HFFc6 (cell line): ENCODE measurements around the gene NPVF. TPM values are rescaled to one million over a fixed set of nuclear protein-coding genes. Genes with fewer than 3 reads are reported as not detected.

Experiments
- DNase-seq: peaks from one replicate; pipeline ENCODE4 v3.0.0-alpha.2; 2018
- H3K27ac Mint-ChIP-seq: 2 replicates; pipeline ENCODE4 v1.8.0; 2020; ENCODE audit warnings: mild to moderate bottlenecking, mixed read lengths
- H3K27me3 Mint-ChIP-seq: 2 replicates; pipeline ENCODE4 v1.8.0; 2021; ENCODE audit warnings: mild to moderate bottlenecking, moderate library complexity, mixed read lengths; ENCODE audit not compliant: insufficient read depth
- H3K36me3 Mint-ChIP-seq: 2 replicates; pipeline ENCODE4 v1.8.0; 2021; ENCODE audit warnings: low read depth, mixed read lengths
- H3K4me1 Mint-ChIP-seq: 2 replicates; pipeline ENCODE4 v1.8.0; 2020; ENCODE audit warnings: low read depth, mixed read lengths
- H3K4me3 Mint-ChIP-seq: 2 replicates; pipeline ENCODE4 v1.8.0; 2020; ENCODE audit warnings: mild to moderate bottlenecking, moderate library complexity, mixed read lengths
- H3K9me3 Mint-ChIP-seq: 2 replicates; pipeline ENCODE4 v1.8.0; 2020; ENCODE audit warnings: mild to moderate bottlenecking, mixed read lengths
- total RNA-seq, 6 experiments: library from RNA; stranded (reverse); fragmentation: NEBNext Ultra II Directional; extraction: Animal tissue kit (Norgen Biotek cat#: 25700); gene quantifications; 2 replicates in 1 of 6; 3 replicates in 5 of 6; pipeline ENCODE4 v1.2.3, GENCODE V29; 2021
- TF ChIP-seq, protein P1 (sequence below): fragments of 200-600 bp; sonication (generic); IDR thresholded peaks from 2 replicates; pipeline ENCODE4 v1.5.0; 2021; ENCODE audit warnings: antibody characterized with exemption, mild to moderate bottlenecking

The NPVF gene
- total RNA-seq, 6 experiments from 2014 or later = not detected

DNA sequence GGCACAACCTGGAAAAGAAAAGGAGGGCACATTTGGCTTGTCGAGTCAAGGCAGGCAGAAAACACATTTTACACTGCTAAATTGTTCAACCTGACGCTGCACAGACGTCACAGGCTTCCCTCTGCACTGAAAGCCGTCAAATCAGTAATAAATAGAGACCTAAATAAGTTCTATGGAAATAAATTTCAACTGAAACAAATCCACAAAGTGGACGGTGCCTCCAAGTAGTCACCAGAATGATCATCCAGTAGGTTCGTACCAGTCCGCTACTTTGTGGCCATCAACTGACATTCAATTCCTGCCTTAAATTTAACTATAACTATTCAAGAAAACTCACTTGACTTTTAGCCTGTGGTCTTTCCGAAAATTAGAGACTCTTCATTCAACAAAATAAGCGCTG is 49.0 kb downstream of the NPVF start:
- DNase-seq = no peak
- Mint-ChIP-seq H3K4me1 (peaks cover 6% of the 10 kb centered on the region; the same call in 1 of the 2 replicates), H3K27ac (no peak overlapping the region), H3K36me3 (no peaks in the 10 kb centered on the region), H3K9me3 (no peaks in the 10 kb centered on the region), H3K4me3 (peak overlapping the region; percentile 62), H3K27me3 (peaks cover 10% of the 10 kb centered on the region)
- TF ChIP-seq, protein P1, sequence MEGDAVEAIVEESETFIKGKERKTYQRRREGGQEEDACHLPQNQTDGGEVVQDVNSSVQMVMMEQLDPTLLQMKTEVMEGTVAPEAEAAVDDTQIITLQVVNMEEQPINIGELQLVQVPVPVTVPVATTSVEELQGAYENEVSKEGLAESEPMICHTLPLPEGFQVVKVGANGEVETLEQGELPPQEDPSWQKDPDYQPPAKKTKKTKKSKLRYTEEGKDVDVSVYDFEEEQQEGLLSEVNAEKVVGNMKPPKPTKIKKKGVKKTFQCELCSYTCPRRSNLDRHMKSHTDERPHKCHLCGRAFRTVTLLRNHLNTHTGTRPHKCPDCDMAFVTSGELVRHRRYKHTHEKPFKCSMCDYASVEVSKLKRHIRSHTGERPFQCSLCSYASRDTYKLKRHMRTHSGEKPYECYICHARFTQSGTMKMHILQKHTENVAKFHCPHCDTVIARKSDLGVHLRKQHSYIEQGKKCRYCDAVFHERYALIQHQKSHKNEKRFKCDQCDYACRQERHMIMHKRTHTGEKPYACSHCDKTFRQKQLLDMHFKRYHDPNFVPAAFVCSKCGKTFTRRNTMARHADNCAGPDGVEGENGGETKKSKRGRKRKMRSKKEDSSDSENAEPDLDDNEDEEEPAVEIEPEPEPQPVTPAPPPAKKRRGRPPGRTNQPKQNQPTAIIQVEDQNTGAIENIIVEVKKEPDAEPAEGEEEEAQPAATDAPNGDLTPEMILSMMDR = no peak

Other genes with a start within 250 kb of the NPVF start
- 10 to 100 TPM; 49.7 to 68.8 (median 63.2) TPM for gene OSBPL3, start 248.3 kb downstream of the NPVF start, total RNA-seq
- 100 to 1,000 TPM; 113 to 142 (median 130) TPM for gene CYCS, start 103.2 kb downstream of the NPVF start, total RNA-seq